HG02973 (cell line): ENCODE data around the gene TSPAN16.

Experiments
- ATAC-seq: cut with Tn5 transposase; IDR thresholded peaks from one replicate; pipeline ENCODE4 v1.9.1; 2021; ENCODE audit warnings: moderate library complexity; ENCODE audit not compliant: unreplicated experiment

TSPAN16 gene, protein sequence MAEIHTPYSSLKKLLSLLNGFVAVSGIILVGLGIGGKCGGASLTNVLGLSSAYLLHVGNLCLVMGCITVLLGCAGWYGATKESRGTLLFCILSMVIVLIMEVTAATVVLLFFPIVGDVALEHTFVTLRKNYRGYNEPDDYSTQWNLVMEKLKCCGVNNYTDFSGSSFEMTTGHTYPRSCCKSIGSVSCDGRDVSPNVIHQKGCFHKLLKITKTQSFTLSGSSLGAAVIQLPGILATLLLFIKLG

DNA sequence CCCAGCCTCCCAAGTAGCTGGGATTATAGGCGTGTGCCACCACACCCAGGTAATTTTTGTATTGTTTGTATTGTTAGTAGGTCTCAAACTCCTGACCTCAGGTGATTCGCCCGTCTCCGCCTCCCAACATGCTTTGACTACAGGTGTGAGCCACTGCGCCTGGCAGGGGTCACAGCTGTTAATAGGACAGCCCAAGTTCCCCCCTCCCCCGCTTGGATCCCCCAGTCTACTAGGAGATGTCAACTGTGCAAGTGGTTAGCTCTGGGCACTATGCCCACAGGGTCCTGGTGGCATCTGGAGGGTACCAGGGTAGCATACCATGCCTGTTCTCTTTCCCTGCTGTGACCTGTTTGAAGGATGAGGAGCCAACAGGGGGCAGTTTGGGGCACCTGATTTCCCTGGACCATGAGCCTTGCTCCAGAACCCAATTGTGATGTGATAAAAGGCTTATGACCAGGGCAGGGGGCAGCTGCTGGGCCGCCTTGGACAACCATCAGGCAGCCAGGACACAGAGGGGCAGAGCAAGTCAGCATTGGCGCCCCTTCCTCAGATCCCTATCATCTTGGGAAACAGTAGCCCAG is at the start of gene TSPAN16:
Gene TSPAN16 (plus strand): TSS at position 496 of the 581 bp plus-strand sequence. CDS start 138 bp downstream, outside the sequence.
- no peak for ATAC-seq

DNA sequence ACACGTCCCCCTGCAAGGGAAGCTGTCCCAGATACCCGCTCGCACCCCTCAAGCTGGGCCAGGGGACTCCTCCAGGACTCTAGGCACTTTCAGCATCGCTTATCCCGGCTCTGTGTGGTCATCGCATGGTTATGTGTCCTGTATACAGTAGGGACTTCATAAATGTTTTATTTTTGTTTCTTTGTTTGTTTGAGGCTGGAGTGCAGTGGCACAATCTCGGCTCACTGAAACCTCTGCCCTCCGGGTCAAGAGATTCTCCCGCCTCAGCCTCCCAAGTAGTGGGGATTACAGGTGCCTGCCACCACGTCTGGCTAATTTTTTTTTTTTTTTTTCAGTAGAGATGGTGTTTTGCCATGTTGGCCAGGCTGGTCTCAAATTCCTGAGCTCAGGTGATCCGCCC is 49.0 kb upstream of the TSPAN16 start:
- ATAC-seq, result no peak

DNA sequence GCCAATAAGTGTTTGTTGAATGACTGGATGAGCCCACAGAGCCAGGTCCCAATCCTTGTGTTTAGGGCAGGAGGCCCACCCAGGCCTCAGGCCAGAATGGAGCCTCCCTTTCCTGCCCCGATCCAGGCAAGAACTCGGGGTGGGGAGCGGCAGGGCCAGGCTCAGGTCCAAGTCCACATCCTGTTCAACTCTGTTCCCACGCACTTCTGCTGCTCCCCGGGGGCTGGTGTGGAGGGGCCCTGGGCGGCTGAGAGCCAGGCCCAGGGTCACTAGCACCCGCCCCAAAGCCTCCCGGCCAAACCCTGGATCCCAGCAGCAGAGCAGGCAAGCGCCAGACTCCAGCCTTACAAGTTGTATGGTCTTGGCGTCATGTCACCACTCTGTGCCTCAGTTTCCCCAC is 48.6 kb upstream of the TSPAN16 start:
- ATAC-seq, result no peak

DNA sequence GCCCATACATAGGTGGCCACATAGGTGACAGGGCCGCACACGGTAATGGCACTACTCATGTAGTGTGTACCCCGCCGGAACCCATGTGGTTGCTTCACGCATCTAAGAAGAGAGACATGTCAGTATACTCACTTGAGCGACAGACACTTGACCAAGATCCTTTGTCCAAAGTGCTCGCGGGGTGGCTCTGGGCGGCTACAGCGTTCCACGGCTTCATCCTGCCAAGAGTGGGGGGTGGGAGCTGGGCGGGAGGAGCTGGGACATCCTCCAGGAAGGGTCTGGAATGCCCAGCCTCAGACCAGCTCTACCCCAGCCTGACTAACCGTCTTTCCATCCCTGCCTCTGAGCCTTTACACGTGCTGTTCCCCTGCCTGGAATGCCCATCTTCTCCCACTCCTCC is 48.0 kb upstream of the TSPAN16 start:
- no peak for ATAC-seq

DNA sequence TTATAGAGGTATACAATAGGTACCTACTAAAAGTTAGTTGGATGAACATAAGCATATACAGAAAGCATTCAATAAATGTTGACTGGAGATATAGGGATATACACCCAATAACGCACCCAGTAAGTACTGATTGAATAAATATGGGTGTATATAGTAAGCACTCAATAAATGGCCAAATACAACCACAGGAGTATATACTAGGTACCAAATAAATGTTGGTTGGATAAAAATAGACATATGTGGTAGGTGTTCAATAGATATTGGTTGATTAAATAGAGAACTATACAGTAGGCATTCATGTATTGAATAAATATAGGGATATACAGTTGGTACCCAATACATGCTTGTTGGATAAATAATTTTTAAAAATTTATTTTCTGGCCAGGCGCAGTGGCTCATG is 47.1 kb upstream of the TSPAN16 start:
- ATAC-seq, result no peak

DNA sequence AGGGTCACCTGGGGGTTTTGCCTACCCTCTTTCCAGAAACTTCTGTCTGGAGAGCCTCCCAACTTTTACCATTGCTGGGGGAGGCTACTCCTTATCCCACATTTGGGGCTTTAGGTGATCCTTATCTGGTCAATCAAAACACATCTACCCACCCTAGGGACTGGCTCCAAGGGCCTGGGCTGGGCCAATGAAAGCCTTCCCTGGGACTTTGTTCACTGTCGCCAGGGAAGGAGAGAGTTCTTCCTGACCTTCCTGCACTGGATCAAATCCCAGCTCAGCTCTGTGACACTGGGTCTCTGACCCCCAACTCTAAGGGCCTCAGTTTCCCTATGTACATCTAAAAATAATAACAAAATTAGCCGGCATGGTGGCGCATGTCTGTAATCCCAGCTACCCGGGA is 44.7 kb upstream of the TSPAN16 start:
- no peak for ATAC-seq

DNA sequence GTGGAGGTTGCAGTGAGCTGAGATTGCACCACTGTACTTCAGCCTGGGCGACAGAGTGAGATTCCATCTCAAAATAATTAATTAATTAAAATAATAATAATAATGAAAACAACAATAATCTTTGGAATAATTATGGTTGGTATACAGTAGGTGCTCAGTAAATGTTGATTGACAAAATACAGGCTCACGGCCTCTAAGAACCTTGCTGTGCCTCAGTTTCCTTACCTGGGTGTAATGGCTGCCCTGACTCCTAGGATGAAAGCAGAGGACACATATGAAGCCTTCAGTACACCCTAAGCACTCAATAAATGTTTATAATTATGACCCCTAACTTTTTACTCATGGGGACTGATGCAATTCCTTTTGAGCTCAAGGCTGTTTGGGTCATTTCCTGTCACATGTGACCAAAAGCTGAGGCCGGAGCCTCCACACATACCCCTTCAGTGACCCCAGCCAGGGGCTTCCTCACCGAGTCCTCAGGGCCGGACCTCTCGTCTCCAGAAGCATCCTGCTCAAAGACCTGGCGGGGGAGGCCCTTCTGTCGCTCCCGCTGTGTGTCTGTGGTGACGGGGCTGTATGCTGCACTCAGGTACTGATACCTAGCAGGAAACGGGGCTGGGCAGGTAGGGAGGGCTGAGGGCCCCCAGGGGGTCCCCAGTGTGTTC is 44.2 kb upstream of the TSPAN16 start:
- no peak for ATAC-seq

DNA sequence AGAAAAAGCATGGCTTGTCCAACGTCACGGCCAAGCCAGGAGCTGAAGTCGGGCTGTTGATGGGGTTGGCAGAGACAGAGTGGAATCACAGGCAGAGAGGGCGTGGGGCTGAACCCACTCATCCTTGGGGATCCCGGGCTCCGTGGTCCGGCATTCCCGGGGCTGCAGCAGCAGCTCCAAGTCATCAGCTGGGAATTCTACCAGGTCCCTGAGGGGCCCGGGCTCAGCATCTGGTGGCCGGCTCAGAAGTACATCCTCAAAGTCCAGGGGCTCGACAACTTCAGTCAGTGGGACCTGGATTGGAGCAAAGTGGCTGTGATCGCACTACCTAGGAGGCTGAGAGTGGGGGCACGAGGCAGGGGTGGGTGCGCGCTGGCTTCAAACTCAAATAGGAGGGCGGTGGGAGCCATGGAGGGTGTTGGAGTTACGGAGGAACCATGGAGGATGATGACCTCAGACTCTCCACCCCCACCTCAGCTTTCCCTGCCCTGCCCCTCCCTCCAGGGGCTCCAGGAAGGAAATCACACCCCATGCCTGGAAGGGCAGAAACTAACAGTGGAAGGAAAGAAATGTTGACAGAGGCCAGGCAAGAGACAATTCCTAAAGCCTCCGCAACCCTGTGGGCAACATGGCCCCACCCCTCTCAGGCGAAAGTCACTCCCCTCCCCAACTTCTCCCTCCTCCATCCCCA is 43.1 kb upstream of the TSPAN16 start:
- ATAC-seq, result no peak

DNA sequence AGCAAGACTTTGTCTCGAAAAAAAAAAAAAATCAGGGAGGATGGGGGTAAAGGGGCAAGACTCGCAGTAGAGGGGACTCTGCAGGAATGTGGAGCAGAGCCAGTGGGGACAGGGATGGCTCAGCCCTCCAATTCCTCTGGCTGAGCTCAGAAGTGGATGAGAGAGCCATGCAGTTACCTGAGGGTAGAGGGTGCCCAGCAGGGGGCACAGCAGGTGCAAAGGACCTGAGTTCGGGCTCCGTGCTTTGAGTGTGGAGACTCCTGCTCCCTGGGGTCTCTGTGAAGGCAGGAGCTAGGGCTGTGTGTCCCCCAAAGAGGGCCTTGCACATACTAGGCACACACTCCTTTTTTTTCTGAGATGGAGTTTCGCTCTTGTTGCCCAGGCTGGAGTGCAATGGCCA is 41.3 kb upstream of the TSPAN16 start:
- no peak for ATAC-seq

DNA sequence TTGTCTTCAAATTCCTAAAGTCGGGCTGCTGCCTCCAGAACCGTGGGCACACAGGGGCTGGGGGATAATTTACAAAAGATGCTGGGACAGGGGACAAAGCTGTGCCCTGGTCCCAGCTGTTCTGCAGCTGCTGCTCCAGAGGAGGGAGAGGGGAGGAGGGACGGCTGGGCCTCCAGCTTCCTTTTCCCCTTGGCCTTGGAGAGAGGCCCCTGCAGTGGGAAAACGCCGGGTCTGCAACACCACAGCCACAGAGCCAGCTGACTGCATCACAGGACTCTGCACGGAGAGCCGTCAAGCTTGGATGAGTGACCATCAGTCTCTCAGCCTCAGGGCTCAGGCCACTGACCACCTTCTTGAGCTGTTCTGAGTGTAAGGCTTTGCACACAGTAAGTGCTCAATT is 39.8 kb upstream of the TSPAN16 start:
- no peak for ATAC-seq

DNA sequence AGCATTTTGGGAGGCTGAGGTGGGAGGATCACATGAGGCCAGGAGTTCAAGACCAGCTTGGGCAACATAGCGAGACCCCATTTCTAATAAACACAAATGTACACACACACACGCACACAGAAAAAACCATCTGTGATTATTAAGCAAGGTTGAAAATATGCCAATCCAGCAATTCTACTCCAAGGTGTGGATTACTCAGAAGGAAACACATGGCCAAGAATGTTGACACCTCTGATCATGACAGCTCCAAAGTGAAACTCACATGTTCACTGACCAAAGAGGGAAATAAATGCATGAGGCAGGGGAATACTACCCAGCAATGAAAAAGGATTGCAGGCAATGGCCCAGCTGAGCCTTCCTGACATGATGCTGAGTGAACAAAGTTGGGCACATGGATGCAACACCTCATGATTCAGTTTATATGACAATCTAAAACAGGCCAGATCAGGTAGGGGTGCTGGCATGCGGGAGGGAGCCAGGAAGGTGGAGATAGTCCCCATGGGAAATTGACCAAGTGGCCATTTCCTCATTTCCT is 38.0 kb upstream of the TSPAN16 start:
- ATAC-seq, result no peak

DNA sequence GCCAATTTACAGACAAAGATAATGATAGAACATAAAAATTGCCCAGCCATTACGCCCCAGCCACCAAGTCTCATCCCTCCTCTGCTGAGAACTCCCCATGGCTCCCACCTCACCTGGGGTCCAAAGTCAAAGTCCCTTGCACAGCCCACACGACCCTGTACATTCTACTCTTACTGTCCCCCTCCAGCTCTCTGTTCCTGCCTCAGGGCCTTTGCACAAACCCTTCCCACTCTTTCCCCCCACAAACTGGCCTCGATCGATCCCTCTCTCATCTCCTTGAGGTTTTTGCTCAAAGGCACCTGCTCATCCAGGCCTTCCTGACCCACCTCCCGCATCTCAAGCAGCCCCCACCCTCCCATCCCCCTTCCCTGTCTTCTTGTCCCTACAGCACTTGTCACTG is 35.0 kb upstream of the TSPAN16 start:
- ATAC-seq, result no peak

DNA sequence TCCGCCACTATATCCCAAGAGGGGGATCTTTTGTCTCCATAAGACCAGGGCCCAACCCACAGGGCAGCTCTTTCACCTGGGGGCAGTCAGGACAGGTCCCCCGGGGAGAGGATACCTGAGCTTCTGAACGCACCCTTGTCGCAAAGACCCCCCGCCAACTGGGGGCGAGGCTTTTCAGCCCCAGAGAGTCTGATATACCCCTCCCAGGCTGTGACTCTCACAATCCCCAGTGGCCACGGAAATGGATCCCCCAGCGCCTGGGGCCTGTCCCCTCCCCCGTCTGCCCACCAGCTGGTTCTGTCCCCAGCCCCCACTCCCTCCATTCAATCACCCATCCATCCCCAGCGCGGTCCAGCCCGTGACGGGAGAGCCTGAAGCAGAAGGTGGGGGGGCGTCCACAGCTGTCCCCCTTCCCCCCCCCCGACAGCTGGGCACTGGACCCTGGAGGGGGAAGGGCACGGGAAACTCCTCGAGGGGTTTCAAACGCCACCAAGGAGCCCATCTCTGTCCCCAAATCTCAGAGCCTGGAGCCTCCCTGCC is 34.5 kb upstream of the TSPAN16 start:
- no peak for ATAC-seq

DNA sequence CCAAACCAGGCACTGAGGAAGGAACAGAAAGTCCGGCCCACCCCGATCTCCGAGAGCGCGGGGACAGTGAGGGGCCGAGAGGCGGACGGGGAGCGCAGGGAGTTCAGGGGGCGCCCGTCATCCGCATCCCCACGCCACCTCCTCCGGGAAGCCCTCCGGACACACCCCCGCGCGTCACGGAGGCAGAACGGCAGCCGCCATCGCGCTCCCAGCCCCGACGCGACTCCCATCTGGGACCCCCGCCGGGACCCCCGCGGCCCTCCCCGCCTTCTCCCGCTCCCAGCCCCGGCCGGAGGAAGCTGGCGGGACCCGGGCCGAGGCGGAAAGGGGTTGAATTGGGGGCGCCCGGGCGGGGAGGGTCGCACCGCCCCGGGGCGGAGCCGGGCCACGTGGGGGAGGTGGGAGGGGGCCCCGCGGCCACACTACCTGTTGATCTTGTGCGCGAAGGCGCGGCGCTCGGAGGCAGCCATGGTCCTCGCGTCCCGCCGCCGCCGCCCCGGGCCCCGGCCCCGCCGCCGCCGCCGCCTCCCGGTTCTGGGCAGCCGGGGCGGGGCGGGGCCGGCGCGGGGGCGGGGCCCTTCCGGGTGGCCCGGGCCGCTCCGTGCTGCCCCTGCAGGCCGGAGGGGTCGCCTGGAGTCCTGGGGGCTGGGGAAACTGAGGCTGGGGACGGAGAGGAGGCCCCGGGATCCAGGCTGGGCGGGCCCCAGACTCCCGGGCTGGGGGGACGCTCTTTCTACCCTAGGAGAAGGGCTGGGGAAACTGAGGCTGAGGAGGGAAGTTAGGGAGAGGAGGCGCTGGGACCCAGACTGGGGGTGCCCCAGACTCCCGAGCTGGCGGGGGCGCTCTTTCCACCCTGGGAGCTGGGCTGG is 33.8 kb upstream of the TSPAN16 start, which contains the start of gene DOCK6:
Gene DOCK6 (minus strand): TSS at position 554 of the 869 bp plus-strand sequence. CDS start 84 bp downstream, at position 470.
- no peak for ATAC-seq

DNA sequence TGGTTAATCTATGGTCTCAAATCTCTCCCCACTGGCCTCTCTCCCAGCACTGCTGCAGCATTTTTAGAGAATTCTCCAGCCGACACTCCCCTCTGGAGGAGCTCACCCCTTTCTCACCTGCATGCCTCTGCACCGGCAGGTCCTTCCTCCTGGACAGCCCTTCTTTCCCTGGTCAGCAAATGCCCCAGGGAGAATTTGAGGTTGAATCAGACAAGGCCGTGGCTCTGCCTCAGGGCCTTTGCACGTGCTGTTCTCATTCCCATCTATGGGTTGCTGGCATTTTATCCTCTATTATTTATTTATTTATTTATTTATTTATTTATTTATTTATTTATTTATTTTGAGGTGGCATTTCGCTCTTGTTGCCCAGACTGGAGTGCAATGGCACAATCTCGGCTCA is 32.2 kb upstream of the TSPAN16 start:
- no peak for ATAC-seq

DNA sequence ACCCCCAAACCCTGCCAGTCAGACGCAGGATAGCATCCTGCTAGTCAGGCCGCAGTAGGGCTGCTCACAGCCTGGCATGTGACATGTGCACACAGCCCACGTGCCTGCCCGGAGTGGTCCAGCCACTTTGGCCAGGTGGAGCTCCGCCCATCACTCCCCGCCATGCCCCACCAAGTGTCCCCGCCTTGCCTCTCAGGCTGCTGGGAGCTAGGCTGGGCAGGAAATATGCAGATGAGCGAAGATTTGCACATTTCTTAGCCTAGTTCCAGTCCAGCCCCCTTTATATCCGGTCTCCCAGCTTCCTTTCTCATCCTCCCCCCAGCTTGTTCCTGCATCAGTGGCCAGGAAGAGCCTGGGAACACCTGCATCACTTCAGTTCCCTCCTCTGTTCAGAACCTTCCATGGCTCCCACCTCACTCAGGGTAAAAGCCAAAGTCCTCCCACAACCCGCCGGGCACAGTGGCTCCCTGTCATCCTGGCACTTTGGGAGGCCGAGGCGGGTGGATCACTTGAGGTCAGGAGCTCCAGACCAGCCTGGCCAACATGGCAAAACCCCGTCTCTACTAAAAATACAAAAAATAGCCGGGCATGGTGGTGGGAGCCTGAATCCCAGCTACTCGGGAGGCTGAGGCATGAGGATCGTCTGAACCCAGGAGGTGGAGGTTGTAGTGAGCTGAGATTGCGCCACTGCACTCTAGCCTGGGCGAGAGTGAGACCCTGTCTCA is 31.3 kb upstream of the TSPAN16 start:
- ATAC-seq, result no peak

DNA sequence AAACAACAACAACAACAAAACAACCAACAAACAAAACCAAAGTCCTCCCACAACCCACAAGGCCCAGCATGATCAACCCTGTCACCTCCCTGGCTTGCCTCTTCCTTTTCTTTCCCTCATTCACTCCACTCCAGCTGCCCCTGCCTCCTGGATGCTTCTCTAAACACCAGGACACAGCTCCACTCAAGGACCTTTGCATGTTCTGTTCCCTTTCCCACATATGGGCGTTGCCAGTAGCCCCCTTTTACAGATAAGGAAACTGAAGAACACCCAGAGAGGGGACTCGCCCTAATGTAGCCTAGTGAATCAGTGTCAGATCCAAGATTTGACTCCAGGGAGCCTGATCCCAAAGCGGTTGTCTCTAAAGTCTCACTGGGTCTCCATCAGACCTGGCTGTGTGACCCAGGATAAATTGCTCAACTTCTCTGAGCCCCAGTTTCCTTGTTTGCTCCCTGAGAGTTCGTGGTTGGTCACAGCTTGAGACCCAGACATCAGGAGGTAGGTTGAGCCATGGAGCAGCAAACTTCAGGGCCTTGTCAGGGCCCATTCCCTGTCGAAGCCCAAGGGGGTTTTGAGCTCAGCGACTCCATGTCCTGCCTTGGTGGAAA is 30.7 kb upstream of the TSPAN16 start:
- no peak for ATAC-seq

DNA sequence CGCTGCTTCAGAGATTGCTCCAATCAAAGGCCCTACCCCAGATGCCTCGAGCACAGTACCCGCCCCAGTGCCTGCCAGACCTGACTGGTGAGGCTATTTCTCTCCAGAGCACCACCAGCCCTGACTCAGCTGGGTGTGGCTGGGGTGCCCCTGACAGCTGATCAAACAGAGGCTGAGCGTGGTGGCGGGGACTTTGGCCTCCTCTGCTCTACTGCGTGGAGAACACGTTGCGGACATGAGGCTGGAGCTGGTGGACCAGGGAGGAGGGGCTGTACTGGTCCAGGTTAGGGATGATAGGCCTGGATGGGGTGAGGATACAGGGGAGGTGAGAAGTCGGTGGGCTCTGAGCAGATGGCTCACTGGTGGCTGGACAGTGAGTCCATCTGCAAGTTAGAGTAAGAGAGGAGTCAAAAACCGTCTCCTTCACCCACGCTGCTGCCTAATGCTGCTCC is 30.1 kb upstream of the TSPAN16 start:
- no peak for ATAC-seq
